Measurements from ENCODE around the gene DUSP22.

Gene DUSP22

DNA sequence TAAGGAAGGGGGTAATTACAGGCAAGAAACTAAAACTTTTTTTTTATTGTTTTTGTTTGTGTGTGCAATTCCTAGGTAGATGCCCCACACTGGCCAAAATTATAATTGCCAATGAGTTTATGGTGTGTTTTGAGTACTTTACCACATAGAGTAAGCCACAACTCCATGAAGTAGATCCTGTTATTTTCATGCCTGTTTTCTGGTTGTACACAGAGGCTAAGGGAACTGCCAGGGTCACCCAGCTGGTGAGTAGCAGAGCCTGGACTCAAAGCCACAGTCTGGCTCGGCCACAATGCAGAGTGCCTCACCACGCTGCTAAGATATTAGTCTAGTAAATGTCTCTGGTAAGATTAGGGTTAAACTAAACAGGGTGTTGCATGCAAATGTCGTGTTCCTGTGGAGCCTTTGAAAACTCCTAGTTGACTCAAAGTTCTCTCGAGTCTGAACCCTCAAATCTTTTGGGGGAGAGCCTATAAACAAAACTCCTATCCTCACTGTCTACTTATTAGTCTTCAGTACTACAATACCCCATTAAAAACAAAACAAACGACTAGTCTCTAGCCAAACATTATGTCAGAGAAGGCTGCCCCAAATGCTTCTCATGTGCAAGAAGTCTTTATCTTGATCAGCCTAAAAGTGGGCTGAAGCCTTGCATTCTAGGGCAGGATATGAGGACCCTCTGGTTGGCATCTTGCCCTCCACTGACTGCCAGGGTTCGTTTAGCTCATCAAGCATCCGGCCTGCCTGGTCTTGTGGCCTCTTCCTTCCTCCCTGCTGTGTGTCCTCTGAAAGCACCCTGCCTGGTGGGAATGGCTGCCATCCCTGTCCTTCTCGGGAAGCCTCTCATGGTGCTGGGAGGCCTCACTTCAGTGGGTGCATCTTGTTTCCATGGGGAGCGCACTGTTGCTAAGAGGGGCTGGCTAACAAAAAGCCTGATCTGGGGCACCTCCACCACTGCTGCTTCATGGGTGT, 4.2 kb downstream of the DUSP22 start:
- Mint-ChIP-seq H3K36me3 (ENCODE audit: low read depth) (peaks cover 10% of the 10 kb centered on the region), H3K4me1 (peaks cover 20% of the 10 kb centered on the region), H3K4me3 (no peak overlapping the region), H3K27me3 (ENCODE audit: low read depth, poor library complexity) (peaks cover 7% of the 10 kb centered on the region), H3K27ac (no peak overlapping the region), H3K9me3 (peaks cover 47% of the 10 kb centered on the region)
- no peak for DNase-seq
- TF ChIP-seq CTCF (IDR thresholded peaks at IDR 0.05), result no peak

DNA sequence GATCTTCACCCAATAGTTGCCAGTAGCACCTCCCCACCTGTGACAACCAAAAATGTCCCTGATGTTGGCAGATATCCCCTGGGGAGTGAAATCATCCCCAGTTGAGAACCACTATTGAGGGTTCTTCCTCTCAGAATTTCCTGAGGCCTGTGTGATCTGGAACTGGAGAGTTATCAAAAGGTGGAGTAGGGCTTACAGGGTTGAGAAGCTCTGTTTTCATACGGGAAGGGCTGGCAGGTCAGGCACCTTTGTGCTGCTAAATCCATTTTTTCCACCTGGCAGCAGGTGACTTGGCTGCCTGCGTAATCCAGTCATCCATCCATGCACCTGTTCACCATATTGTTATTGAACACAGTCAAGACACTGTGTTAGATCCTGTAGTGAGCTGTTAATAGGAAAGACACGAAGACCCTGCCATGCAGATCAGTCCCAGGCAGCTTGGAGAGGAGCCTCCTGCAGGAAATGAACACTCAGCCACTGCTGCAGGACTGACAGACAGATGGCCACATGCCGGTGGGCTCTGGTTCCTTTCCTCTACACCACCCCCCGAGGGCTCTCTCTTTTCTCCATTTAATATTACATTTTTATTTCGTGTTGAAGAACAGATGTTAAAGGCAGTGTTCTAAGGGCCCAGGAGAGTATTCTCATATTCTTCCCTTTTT, 5.4 kb downstream of the DUSP22 start:
- Mint-ChIP-seq H3K27ac (no peak overlapping the region), H3K4me3 (no peak overlapping the region), H3K36me3 (ENCODE audit: low read depth) (peaks cover 10% of the 10 kb centered on the region), H3K9me3 (peaks cover 45% of the 10 kb centered on the region), H3K4me1 (peaks cover 20% of the 10 kb centered on the region), H3K27me3 (ENCODE audit: low read depth, poor library complexity) (peaks cover 6% of the 10 kb centered on the region)
- no peak for TF ChIP-seq CTCF (IDR thresholded peaks at IDR 0.05)
- DNase-seq, result no peak

DNA sequence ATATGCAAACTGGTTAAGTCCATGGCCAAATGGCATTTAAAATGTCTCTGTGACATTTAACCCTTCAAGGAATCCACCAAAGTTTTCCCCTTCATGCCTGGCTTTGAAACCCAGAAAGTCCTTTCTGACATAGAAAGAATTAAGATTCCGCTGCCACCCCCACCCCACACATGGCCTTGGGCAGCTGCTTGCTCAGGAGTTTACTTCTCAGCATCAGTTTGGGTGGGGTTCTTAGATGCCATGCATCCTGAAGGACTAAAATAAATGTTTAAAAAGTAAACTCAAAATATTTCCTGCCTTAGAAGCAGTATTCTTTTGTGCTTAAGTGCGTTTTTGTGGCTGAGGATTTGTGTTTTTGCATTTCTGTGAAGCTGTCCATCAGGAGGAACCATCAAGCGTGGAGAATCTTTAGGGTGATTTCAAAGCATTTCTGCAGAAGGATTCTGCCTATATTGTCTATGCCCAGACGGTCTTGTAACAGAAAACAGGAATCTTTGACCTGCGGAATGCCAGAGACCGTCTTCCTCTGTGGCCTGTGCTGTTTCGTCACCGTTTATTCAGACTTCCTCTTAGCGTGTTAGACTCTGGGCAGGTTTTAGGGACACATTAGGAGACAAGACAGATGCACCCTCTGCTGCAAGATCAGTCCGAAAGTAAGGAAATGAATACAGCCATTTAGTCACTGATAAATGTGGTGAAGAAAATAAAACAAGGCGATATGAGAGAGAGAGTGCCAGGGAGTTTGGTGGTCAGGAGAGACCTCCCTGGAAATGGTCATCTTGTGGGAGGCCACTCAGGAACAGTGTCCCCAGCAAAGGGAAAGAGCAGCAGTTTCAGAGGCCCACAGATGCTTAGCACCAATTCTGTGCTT, 6.2 kb downstream of the DUSP22 start:
- no peak overlapping the region for H3K4me3 Mint-ChIP-seq
- H3K4me1 Mint-ChIP-seq, result peaks cover 12% of the 10 kb centered on the region
- no peak overlapping the region for H3K27ac Mint-ChIP-seq
- H3K9me3 Mint-ChIP-seq, result peaks cover 39% of the 10 kb centered on the region
- peaks cover 2% of the 10 kb centered on the region for H3K27me3 Mint-ChIP-seq (ENCODE audit: low read depth, poor library complexity)
- H3K36me3 Mint-ChIP-seq (ENCODE audit: low read depth), result peaks cover 10% of the 10 kb centered on the region
- DNase-seq, result no peak
- no peak for TF ChIP-seq CTCF (IDR thresholded peaks at IDR 0.05)

DNA sequence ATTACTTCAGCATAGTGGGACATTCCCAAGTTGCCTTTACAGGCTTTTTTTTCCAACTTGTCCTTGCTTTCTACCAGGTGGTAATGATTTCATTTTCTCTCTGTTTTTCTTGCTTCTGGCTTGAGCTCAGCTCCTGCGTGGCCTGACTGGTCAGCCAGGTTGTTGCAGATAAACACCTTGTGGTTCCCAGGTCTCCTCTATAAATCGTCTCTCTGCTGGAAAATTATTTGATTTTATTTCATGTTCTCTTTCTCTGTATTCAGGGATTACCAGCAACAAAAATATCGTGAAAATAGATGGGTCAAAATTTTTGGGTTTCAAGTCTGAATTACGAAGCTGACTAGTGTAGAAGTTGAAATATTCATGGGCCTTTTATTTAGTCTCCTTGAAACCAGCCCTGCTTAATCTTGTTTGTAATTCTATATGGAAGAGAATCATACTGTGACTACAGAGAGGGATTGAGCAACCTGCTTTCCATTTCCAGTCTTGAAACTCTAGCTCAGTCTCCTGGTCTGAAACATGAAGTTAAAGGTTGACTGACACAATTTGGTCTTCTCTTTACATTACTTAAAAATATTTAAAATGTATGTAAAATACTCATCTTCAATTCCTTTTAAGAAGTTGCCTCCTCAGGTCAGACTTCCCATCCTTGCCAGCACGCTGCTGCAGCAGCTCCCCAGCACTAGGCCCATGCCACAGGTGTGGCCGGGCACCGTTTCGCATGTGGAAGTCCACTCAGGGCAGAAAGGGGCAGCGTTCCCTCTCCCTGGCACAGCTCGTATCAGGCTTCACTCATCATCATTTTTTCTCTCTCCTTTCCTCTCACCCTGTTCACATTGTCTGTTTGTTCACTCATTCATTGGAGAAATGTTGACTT, 7.1 kb downstream of the DUSP22 start:
- Mint-ChIP-seq H3K4me3 (no peak overlapping the region), H3K27me3 (ENCODE audit: low read depth, poor library complexity) (no peaks in the 10 kb centered on the region), H3K36me3 (ENCODE audit: low read depth) (peaks cover 9% of the 10 kb centered on the region), H3K9me3 (peaks cover 35% of the 10 kb centered on the region), H3K4me1 (peaks cover 4% of the 10 kb centered on the region), H3K27ac (no peak overlapping the region)
- no peak for TF ChIP-seq CTCF (IDR thresholded peaks at IDR 0.05)
- no peak for DNase-seq

- no peak overlapping the region for H3K27ac Mint-ChIP-seq
- no peak for TF ChIP-seq CTCF (IDR thresholded peaks at IDR 0.05)
- no peaks in the 10 kb centered on the region for H3K27me3 Mint-ChIP-seq (ENCODE audit: low read depth, poor library complexity)
- H3K4me1 Mint-ChIP-seq, result peaks cover 5% of the 10 kb centered on the region
- peaks cover 9% of the 10 kb centered on the region for H3K36me3 Mint-ChIP-seq (ENCODE audit: low read depth)
- H3K9me3 Mint-ChIP-seq, result peaks cover 28% of the 10 kb centered on the region
- DNase-seq, result no peak
- H3K4me3 Mint-ChIP-seq, result no peak overlapping the region
Measured at GRCh38 chr6:300026-300425, 7.7 kb downstream of the DUSP22 start.

All from nephron progenitor cell (in vitro differentiated cells).